GM11168 (cell line): ENCODE data around the gene RIMKLA.

Experiments
- in situ Hi-C: fragments of 300-500 bp; cut with MboI; formaldehyde crosslinking; loops from one replicate; pipeline ENCODE4 v1.12.0; 2022; ENCODE audit warnings: low sequenced_read_pairs; ENCODE audit not compliant: unreplicated experiment

RIMKLA gene

GRCh38 chr1:42462828-42463763 is 82.5 kb downstream of the RIMKLA start, which contains the start of gene CCDC30:
Gene CCDC30, plus strand, starts transcription at chr1:42463286. Its CDS starts 17,266 bp downstream, at chr1:42480552.
- in situ Hi-C loops: no loop called here

GRCh38 chr1:42463921-42464320 is 83.3 kb downstream of the RIMKLA start:
- in situ Hi-C loops: no loop called here

- in situ Hi-C loops: no loop called here
Observed at GRCh38 chr1:42466030-42466429, 85.4 kb downstream of the RIMKLA start.

GRCh38 chr1:42469727-42470126 is 89.1 kb downstream of the RIMKLA start:
- in situ Hi-C loops: no loop called here
